ENCODE measurements around the gene CRADD. TPM values are rescaled to one million over a fixed set of nuclear protein-coding genes. Genes with fewer than 3 reads are reported as not detected.

CRADD gene
- total RNA-seq, 1 donor = 12.9 TPM

GRCh38 chr12:93727195-93727811, 50.1 kb downstream of the CRADD start:
- TF ChIP-seq CTCF (IDR thresholded peaks at IDR 0.05; ENCODE audit: insufficient read depth, low read length) = no peak
- H3K4me3 ChIP-seq (ENCODE audit: low read depth, low read length) = no peak overlapping the region
- no peak for DNase-seq (ENCODE audit: low read depth)

GRCh38 chr12:93727911-93728310, 50.7 kb downstream of the CRADD start:
- TF ChIP-seq CTCF (IDR thresholded peaks at IDR 0.05; ENCODE audit: insufficient read depth, low read length) = no peak
- no peak overlapping the region for H3K4me3 ChIP-seq (ENCODE audit: low read depth, low read length)
- DNase-seq (ENCODE audit: low read depth) = no peak

GRCh38 chr12:93729934-93730333, 52.8 kb downstream of the CRADD start:
- no peak for TF ChIP-seq CTCF (IDR thresholded peaks at IDR 0.05; ENCODE audit: insufficient read depth, low read length)
- DNase-seq (ENCODE audit: low read depth) = no peak
- no peak overlapping the region for H3K4me3 ChIP-seq (ENCODE audit: low read depth, low read length)

- TF ChIP-seq CTCF (IDR thresholded peaks at IDR 0.05; ENCODE audit: insufficient read depth, low read length) = no peak
- no peak for DNase-seq (ENCODE audit: low read depth)
- H3K4me3 ChIP-seq (ENCODE audit: low read depth, low read length) = no peak overlapping the region
These were observed 56.2 kb downstream of the CRADD start for GRCh38 chr12:93733358-93733757.

GRCh38 chr12:93733928-93734327, 56.8 kb downstream of the CRADD start:
- no peak for DNase-seq (ENCODE audit: low read depth)
- H3K4me3 ChIP-seq (ENCODE audit: low read depth, low read length) = no peak overlapping the region
- no peak for TF ChIP-seq CTCF (IDR thresholded peaks at IDR 0.05; ENCODE audit: insufficient read depth, low read length)

GRCh38 chr12:93734784-93735183, 57.6 kb downstream of the CRADD start:
- DNase-seq (ENCODE audit: low read depth) = no peak
- no peak for TF ChIP-seq CTCF (IDR thresholded peaks at IDR 0.05; ENCODE audit: insufficient read depth, low read length)
- H3K4me3 ChIP-seq (ENCODE audit: low read depth, low read length) = no peak overlapping the region

- no peak overlapping the region for H3K4me3 ChIP-seq (ENCODE audit: low read depth, low read length)
- TF ChIP-seq CTCF (IDR thresholded peaks at IDR 0.05; ENCODE audit: insufficient read depth, low read length) = no peak
- DNase-seq (ENCODE audit: low read depth) = no peak
These were observed 59.5 kb downstream of the CRADD start for GRCh38 chr12:93736640-93737178.

All from fibroblast of the aortic adventitia (primary cell).